Smooth muscle cell (in vitro differentiated cells): ENCODE results near the gene TPBGL. TPM values are rescaled to one million over a fixed set of nuclear protein-coding genes. Genes with fewer than 3 reads are reported as not detected.

Experiments
- DNase-seq: peaks from one replicate; lab custom pipeline; 2025; ENCODE audit not compliant: unreplicated experiment; lab: John Stamatoyannopoulos, UW
- H2AFZ ChIP-seq: fragments of 200-600 bp; sonication (generic); 2 replicates; pipeline ENCODE4 v1.6.0; 2016; ENCODE audit warnings: antibody characterized with exemption, low read depth, mild to moderate bottlenecking
- H3F3A ChIP-seq: fragments of 200-600 bp; sonication (generic); 2 replicates; pipeline ENCODE4 v1.6.0; 2017; ENCODE audit warnings: antibody characterized with exemption, low read depth
- H3K27ac ChIP-seq: fragments of 200-600 bp; sonication (generic); 2 replicates; pipeline ENCODE4 v1.5.1; 2016; ENCODE audit warnings: low read depth, mild to moderate bottlenecking
- H3K27me3 ChIP-seq: fragments of 200-600 bp; sonication (generic); 2 replicates; pipeline ENCODE4 v1.6.1; 2016; ENCODE audit warnings: low read depth, mild to moderate bottlenecking
- H3K36me3 ChIP-seq: fragments of 200-600 bp; sonication (generic); 2 replicates; pipeline ENCODE4 v1.5.1; 2016; ENCODE audit warnings: low read depth
- H3K4me1 ChIP-seq: fragments of 200-600 bp; sonication (generic); 2 replicates; pipeline ENCODE4 v1.5.1; 2016; ENCODE audit warnings: low read depth
- H3K4me2 ChIP-seq: fragments of 200-600 bp; sonication (generic); 2 replicates; pipeline ENCODE4 v1.6.0; 2016; ENCODE audit warnings: mild to moderate bottlenecking
- H3K4me3 ChIP-seq: fragments of 200-600 bp; sonication (generic); 2 replicates; pipeline ENCODE4 v1.5.1; 2016; ENCODE audit warnings: mild to moderate bottlenecking
- H3K79me2 ChIP-seq: fragments of 200-600 bp; sonication (generic); 2 replicates; pipeline ENCODE4 v1.6.0; 2016; ENCODE audit warnings: low read depth, mild to moderate bottlenecking
- H3K9ac ChIP-seq: fragments of 200-600 bp; sonication (generic); 2 replicates; pipeline ENCODE4 v1.6.0; 2016; ENCODE audit warnings: low read depth
- H3K9me3 ChIP-seq: fragments of 200-600 bp; sonication (generic); replicated peaks from 2 replicates; pipeline ENCODE4 v1.5.1; 2016; ENCODE audit warnings: low read depth
- H4K20me1 ChIP-seq: fragments of 200-600 bp; sonication (generic); 2 replicates; pipeline ENCODE4 v1.6.0; 2016; ENCODE audit warnings: low read depth
- WGBS: methylation state at CpG from one replicate; pipeline ENCODE4 v1.1.7; 2016; ENCODE audit warnings: low lambda C conversion rate; 5-methylcytosine and 5-hydroxymethylcytosine counted together
- polyA plus RNA-seq: library from polyadenylated mRNA; unstranded; fragments of >200 nt; fragmentation: Nextera tagmentation; extraction: Ambion mirVana; gene quantifications from 2 replicates; pipeline ENCODE4 v1.2.1, GENCODE V29; 2016
- total RNA-seq: library from RNA; depleted of rRNA; stranded (reverse); fragments of >200 nt; gene quantifications from 2 replicates; pipeline ENCODE4 v1.2.3, GENCODE V29; 2014
- TF ChIP-seq, protein P1 (sequence below): fragments of 200-600 bp; sonication (generic); IDR thresholded peaks from 2 replicates; pipeline ENCODE4 v1.5.1; 2017; ENCODE audit warnings: borderline replicate concordance, mild to moderate bottlenecking, antibody characterized with exemption; ENCODE audit not compliant: insufficient read depth, poor library complexity, severe bottlenecking

TPBGL gene
- total and polyA plus RNA-seq, 2 experiments from 2014 or later, result 0.62 to 0.81 TPM

DNA sequence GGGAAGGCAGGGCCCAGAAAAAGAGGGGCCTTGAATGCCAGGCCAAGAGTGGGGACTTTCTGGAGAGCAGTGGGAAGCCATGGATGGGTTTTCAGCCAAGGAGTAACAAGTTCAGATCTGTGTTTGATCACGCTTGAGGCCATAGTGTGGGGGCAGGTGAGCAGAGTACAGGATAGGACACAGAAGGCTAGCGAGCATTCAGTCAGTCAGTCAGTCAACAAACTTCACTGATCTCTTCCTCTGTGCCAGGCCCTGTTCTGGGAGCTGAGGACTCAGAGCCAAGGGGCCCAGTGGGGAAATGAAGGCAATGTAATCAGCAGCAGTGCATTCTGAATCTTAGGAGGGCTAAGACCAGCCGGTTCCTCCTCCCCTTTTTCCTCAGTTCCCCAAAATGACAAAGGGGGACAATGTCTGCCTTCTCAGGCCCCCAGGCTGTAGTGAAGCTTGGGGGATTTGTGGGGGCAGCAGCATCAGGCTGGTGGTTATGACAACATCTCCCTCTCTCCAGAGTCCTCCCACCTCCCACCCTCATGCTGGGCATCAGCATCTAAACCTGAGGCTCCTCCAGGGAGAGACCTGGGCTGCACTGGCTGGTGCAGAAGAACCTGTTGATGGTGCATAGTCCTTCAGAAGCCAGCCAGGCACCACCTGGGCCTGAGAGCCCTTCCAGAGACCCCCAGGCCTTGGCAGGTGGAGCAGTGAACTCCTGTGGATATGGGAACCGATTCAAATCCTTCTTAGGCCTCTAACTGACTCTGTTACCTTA lies 42.9 kb upstream of the TPBGL start:
- Histone ChIP-seq H3K4me2 (no peak overlapping the region), H4K20me1 (no peaks in the 10 kb centered on the region), H3K9ac (no peak overlapping the region), H3K36me3 (no peaks in the 10 kb centered on the region), H3K27me3 (no peaks in the 10 kb centered on the region), H2AFZ (no peak overlapping the region), H3K79me2 (no peaks in the 10 kb centered on the region), H3K9me3 (no peaks in the 10 kb centered on the region), H3K27ac (no peak overlapping the region), H3K4me3 (no peak overlapping the region), H3K4me1 (no peaks in the 10 kb centered on the region), H3F3A (no peaks in the 10 kb centered on the region)
- TF ChIP-seq, protein P1, sequence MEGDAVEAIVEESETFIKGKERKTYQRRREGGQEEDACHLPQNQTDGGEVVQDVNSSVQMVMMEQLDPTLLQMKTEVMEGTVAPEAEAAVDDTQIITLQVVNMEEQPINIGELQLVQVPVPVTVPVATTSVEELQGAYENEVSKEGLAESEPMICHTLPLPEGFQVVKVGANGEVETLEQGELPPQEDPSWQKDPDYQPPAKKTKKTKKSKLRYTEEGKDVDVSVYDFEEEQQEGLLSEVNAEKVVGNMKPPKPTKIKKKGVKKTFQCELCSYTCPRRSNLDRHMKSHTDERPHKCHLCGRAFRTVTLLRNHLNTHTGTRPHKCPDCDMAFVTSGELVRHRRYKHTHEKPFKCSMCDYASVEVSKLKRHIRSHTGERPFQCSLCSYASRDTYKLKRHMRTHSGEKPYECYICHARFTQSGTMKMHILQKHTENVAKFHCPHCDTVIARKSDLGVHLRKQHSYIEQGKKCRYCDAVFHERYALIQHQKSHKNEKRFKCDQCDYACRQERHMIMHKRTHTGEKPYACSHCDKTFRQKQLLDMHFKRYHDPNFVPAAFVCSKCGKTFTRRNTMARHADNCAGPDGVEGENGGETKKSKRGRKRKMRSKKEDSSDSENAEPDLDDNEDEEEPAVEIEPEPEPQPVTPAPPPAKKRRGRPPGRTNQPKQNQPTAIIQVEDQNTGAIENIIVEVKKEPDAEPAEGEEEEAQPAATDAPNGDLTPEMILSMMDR, result no peak
- DNase-seq, result no peak
- 94% methylated on average over 4 of the region's 4 CpGs for WGBS

GRCh38 chr11:75198278-75198973 lies 42.1 kb upstream of the TPBGL start:
- no peaks in the 10 kb centered on the region for H3F3A ChIP-seq
- no peak for DNase-seq
- H2AFZ ChIP-seq, result no peak overlapping the region
- 98% methylated on average over 7 of the region's 7 CpGs for WGBS
- no peaks in the 10 kb centered on the region for H3K36me3 ChIP-seq
- H3K4me1 ChIP-seq, result no peaks in the 10 kb centered on the region
- no peaks in the 10 kb centered on the region for H3K27me3 ChIP-seq
- H3K4me2 ChIP-seq, result no peak overlapping the region
- no peaks in the 10 kb centered on the region for H3K9me3 ChIP-seq
- no peaks in the 10 kb centered on the region for H4K20me1 ChIP-seq
- TF ChIP-seq, protein P1, result no peak
- H3K9ac ChIP-seq, result no peak overlapping the region
- no peaks in the 10 kb centered on the region for H3K79me2 ChIP-seq
- no peak overlapping the region for H3K4me3 ChIP-seq
- H3K27ac ChIP-seq, result no peak overlapping the region

DNA sequence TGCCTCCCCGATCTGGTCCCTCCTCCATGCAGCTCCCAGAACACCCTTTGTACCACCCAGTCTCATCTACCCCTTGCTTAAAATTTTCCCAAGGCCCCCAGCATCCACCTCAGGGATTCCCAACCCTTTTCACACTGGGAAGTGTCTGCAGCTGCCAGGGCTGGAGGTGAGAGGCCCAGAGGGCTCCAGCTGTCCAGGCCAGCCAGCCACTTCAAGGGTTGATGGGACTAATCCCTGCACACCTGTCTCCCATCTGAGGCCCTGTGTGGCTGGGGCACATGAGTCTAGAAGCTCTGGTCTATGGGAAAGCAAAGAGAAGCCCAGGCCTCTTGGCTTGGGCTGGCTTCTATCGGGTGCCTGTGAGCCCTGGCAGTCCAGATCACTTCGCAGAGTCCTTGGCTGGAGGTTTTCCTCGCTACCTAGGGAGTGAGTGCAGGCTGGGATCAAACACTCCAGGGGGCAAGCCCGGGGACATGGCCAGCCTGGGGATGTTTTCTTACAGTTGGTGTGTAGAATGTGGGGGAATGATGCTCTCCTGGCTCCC lies 41.1 kb upstream of the TPBGL start:
- no peaks in the 10 kb centered on the region for H4K20me1 ChIP-seq
- H3K9ac ChIP-seq, result no peak overlapping the region
- H3K4me1 ChIP-seq, result no peaks in the 10 kb centered on the region
- TF ChIP-seq, protein P1, result no peak
- no peak overlapping the region for H2AFZ ChIP-seq
- no peak for DNase-seq
- H3K27me3 ChIP-seq, result no peaks in the 10 kb centered on the region
- no peak overlapping the region for H3K4me2 ChIP-seq
- no peaks in the 10 kb centered on the region for H3K36me3 ChIP-seq
- H3F3A ChIP-seq, result no peaks in the 10 kb centered on the region
- H3K4me3 ChIP-seq, result no peak overlapping the region
- H3K79me2 ChIP-seq, result no peaks in the 10 kb centered on the region
- H3K27ac ChIP-seq, result no peak overlapping the region
- 90% methylated on average over 5 of the region's 5 CpGs for WGBS
- no peaks in the 10 kb centered on the region for H3K9me3 ChIP-seq
